ENCODE measurements around the gene HCAR1. TPM values are rescaled to one million over a fixed set of nuclear protein-coding genes. Genes with fewer than 3 reads are reported as not detected.
A peak's percentile ranks its signal among the peaks of the same experiment; 100 is the strongest.

Gene HCAR1
- not detected in 2 replicates for total RNA-seq (2022)
- not detected for Bru-seq, nascent RNA
- not detected for BruChase-seq, experiment 1, labeled RNA remaining after a 6-hour chase
- BruChase-seq, experiment 2, labeled RNA remaining after a 2-hour chase = not detected
- long read RNA-seq = 0 reads

GRCh38 chr12:122730215-122731014, at the start of gene HCAR1:
HCAR1 (minus strand) TSS chr12:122730844; CDS start chr12:122730339, 505 bp downstream.
- no peak for DNase-seq (ENCODE audit: unreplicated experiment)
- Mint-ChIP-seq H3K9me3 (ENCODE audit: unreplicated experiment) (no peaks in the 10 kb centered on the region), H3K27me3 (ENCODE audit: insufficient read depth, unreplicated experiment) (no peaks in the 10 kb centered on the region), H3K36me3 (ENCODE audit: insufficient read depth, unreplicated experiment) (no peaks in the 10 kb centered on the region), H3K4me3 (ENCODE audit: unreplicated experiment) (no peak within 1 kb of the TSS), H3K27ac (ENCODE audit: low read depth, unreplicated experiment) (no peak within 1 kb of the TSS), H3K4me1 (ENCODE audit: insufficient read depth, unreplicated experiment) (peaks cover 7% of the 10 kb centered on the region)
- POLR2A ChIA-PET = interaction anchor here (0.5 to 1.3 kb wide), 2 partner anchors 12 to 41 kb away, joined by 4 read pairs; no protein-coding TSS in a partner anchor
- no peak for TF ChIP-seq CTCF (IDR thresholded peaks at IDR 0.05; ENCODE audit: unreplicated experiment)
- no TSS peak for BruUV-seq (replicated peaks)
- intact Hi-C loops (cut with micrococcal nuclease) = no loop called here
- CTCF ChIA-PET = no interaction called here

- BruUV-seq (replicated peaks) = no TSS peak
- POLR2A ChIA-PET = interaction anchor here (0.7 to 1.0 kb wide), 3 partner anchors 15 to 512 kb away, joined by 3 to 5 read pairs (median 3); no protein-coding TSS in a partner anchor
- H3K9me3 Mint-ChIP-seq (ENCODE audit: unreplicated experiment) = no peaks in the 10 kb centered on the region
These were observed 26.9 kb upstream of the HCAR1 start for GRCh38 chr12:122757568-122757967.

GRCh38 chr12:122754790-122755189, 24.1 kb upstream of the HCAR1 start:
- no peak overlapping the region for H3K4me3 Mint-ChIP-seq (ENCODE audit: unreplicated experiment)
- peaks cover 60% of the 10 kb centered on the region for H3K36me3 Mint-ChIP-seq (ENCODE audit: insufficient read depth, unreplicated experiment)
- H3K27me3 Mint-ChIP-seq (ENCODE audit: insufficient read depth, unreplicated experiment) = no peaks in the 10 kb centered on the region
- peak overlapping the region; percentile 96 for H3K27ac Mint-ChIP-seq (ENCODE audit: low read depth, unreplicated experiment)
- POLR2A ChIA-PET = interaction anchor here (1.0 kb wide), 1 partner anchor 227 kb away, joined by 3 read pairs; no protein-coding TSS in a partner anchor
- CTCF ChIA-PET = interaction anchor here (0.6 to 4.6 kb wide), 3 partner anchors 37 to 183 kb away, joined by 3 to 73 read pairs (median 3); no protein-coding TSS in a partner anchor
- H3K9me3 Mint-ChIP-seq (ENCODE audit: unreplicated experiment) = no peaks in the 10 kb centered on the region
- TF ChIP-seq CTCF (IDR thresholded peaks at IDR 0.05; ENCODE audit: unreplicated experiment) = no peak
- no TSS peak for BruUV-seq (replicated peaks)
- peaks cover 35% of the 10 kb centered on the region for H3K4me1 Mint-ChIP-seq (ENCODE audit: insufficient read depth, unreplicated experiment)
- intact Hi-C loops (cut with micrococcal nuclease) = loop anchor here (5.0 to 10.0 kb wide), 2 partner anchors 198 to 230 kb away; partner anchors contain the start of genes KNTC1 and RSRC2
- no peak for DNase-seq (ENCODE audit: unreplicated experiment)

More at GRCh38 chr12:122757568-122757967, 26.9 kb upstream of the HCAR1 start:
- Mint-ChIP-seq H3K27me3 (ENCODE audit: insufficient read depth, unreplicated experiment) (no peaks in the 10 kb centered on the region), H3K27ac (ENCODE audit: low read depth, unreplicated experiment) (no peak overlapping the region), H3K4me1 (ENCODE audit: insufficient read depth, unreplicated experiment) (peaks cover 35% of the 10 kb centered on the region), H3K36me3 (ENCODE audit: insufficient read depth, unreplicated experiment) (peaks cover 85% of the 10 kb centered on the region), H3K4me3 (ENCODE audit: unreplicated experiment) (no peak overlapping the region)
- CTCF ChIA-PET = interaction anchor here (1.5 kb wide), 1 partner anchor 120 kb away, joined by 9 read pairs; no protein-coding TSS in a partner anchor
- no peak for DNase-seq (ENCODE audit: unreplicated experiment)
- no peak for TF ChIP-seq CTCF (IDR thresholded peaks at IDR 0.05; ENCODE audit: unreplicated experiment)
- intact Hi-C loops (cut with micrococcal nuclease) = loop anchor here (10.0 kb wide), 1 partner anchor 233 kb away; the partner anchor contains the start of genes KNTC1 and RSRC2

- no peak for DNase-seq (ENCODE audit: unreplicated experiment)
- POLR2A ChIA-PET = interaction anchor here (0.7 to 3.2 kb wide), 13 partner anchors 9 to 253 kb away, joined by 3 to 41 read pairs (median 3); partner anchors contain the start of gene ZCCHC8
- intact Hi-C loops (cut with micrococcal nuclease) = loop anchor here (2.0 to 10.0 kb wide), 3 partner anchors 74 to 228 kb away; partner anchors contain the start of genes KNTC1 and RSRC2
- H3K27ac Mint-ChIP-seq (ENCODE audit: low read depth, unreplicated experiment) = peak overlapping the region; percentile 96
- CTCF ChIA-PET = interaction anchor here (0.6 to 4.6 kb wide), 14 partner anchors 65 to 395 kb away, joined by 3 to 73 read pairs (median 3); no protein-coding TSS in a partner anchor
- peaks cover 35% of the 10 kb centered on the region for H3K4me1 Mint-ChIP-seq (ENCODE audit: insufficient read depth, unreplicated experiment)
- H3K4me3 Mint-ChIP-seq (ENCODE audit: unreplicated experiment) = peak overlapping the region; percentile 91
- peaks cover 49% of the 10 kb centered on the region for H3K36me3 Mint-ChIP-seq (ENCODE audit: insufficient read depth, unreplicated experiment)
- H3K9me3 Mint-ChIP-seq (ENCODE audit: unreplicated experiment) = no peaks in the 10 kb centered on the region
- BruUV-seq (replicated peaks) = no TSS peak
- no peak for TF ChIP-seq CTCF (IDR thresholded peaks at IDR 0.05; ENCODE audit: unreplicated experiment)
- H3K27me3 Mint-ChIP-seq (ENCODE audit: insufficient read depth, unreplicated experiment) = no peaks in the 10 kb centered on the region
These were observed 22.6 kb upstream of the HCAR1 start for GRCh38 chr12:122753319-122753650.

Measured in MCF 10A (cell line).